ENCODE results near the gene BST1.

Gene BST1

DNA sequence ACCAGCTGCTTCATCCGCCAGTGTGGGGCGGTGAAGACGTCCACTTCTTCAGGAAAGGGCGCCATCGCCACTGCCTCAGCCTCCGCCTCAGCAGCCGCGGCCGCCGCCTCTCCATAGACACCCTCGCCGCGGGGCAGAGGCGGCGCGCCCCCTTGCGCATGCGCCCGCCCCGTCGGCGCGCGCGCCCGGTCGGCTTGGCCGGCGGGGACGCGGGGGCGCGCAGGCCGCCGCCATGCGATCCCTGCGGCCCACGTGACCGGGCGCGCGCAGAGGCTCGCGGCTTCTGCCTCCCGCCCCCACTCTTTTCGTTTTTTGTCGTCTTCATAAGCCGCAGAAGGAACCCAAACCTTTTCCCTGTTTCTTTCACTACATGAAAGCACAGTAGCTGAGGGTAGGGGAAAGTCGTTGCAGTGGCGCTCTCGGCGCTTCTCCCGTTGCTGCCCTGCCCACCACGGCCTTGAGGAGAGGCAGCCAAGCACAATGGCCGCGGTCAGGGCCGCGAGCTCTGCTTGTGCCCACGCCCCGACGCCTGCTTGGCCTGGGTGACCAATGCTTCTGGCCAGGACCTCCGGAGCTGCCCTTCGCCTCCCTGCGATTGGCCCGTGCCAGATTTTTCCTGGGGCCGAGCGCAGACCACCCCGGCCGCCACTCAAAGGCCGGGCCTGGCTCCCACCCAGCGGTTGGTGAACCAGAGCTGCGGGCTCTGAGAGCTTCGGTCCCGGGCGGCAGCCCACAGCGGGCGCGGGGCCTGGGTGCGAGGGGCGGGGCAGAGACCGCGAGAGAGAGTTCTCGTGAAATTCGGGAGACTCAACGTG is 47.4 kb upstream of the BST1 start, which contains the start of gene FBXL5:
TSS of gene FBXL5 (minus strand) at position 135 of the 815 bp plus-strand sequence. CDS start at position 65, 70 bp downstream.
- TF ChIP-seq FOXP2 (optimal IDR thresholded peaks at IDR 0.05; ENCODE audit: borderline replicate concordance, extremely low read depth, extremely low read length, insufficient read depth), result peak; percentile 78
- peak; percentile 80 for TF ChIP-seq POLR2AphosphoS5 (IDR thresholded peaks at IDR 0.05; ENCODE audit: low read depth, low read length)
- TF ChIP-seq, protein P1, sequence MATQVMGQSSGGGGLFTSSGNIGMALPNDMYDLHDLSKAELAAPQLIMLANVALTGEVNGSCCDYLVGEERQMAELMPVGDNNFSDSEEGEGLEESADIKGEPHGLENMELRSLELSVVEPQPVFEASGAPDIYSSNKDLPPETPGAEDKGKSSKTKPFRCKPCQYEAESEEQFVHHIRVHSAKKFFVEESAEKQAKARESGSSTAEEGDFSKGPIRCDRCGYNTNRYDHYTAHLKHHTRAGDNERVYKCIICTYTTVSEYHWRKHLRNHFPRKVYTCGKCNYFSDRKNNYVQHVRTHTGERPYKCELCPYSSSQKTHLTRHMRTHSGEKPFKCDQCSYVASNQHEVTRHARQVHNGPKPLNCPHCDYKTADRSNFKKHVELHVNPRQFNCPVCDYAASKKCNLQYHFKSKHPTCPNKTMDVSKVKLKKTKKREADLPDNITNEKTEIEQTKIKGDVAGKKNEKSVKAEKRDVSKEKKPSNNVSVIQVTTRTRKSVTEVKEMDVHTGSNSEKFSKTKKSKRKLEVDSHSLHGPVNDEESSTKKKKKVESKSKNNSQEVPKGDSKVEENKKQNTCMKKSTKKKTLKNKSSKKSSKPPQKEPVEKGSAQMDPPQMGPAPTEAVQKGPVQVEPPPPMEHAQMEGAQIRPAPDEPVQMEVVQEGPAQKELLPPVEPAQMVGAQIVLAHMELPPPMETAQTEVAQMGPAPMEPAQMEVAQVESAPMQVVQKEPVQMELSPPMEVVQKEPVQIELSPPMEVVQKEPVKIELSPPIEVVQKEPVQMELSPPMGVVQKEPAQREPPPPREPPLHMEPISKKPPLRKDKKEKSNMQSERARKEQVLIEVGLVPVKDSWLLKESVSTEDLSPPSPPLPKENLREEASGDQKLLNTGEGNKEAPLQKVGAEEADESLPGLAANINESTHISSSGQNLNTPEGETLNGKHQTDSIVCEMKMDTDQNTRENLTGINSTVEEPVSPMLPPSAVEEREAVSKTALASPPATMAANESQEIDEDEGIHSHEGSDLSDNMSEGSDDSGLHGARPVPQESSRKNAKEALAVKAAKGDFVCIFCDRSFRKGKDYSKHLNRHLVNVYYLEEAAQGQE (IDR thresholded peaks at IDR 0.05; ENCODE audit: insufficient read depth in 1 of 2, low read depth in 2 of 2, low read length in 2 of 2), result 0 out of 4 replicates have a peak, but pooled peaks of 1 of the 2 experiments have one; percentile 24
- TF ChIP-seq TAF1 (IDR thresholded peaks at IDR 0.05; ENCODE audit: borderline replicate concordance, insufficient read depth, low read length), result peak; percentile 71; the same call in 1 of the 2 replicates
- TF ChIP-seq SIN3A (IDR thresholded peaks at IDR 0.05; ENCODE audit: borderline replicate concordance, insufficient read depth, low read length), result no peak

DNA sequence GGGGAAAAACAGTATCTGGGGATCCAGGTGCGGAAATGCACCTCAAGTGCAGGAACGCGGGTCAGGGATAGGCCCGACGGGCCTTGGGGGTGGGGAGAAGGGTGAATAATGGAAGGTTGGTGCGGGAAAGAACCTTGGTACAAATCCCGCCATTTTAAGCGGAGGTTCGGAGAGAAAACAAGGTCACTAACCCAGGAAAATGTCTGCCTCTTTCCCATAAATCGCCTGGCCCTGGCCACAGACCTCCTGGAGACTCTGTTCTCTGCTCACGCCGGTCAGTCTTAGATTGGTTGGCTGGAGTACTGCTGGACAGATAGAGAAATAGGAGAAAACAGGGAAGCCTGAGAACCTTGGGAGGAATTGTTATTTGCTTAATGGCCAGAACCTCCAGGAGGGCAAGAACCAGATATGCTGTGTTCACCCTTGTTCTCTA is 46.8 kb upstream of the BST1 start:
- TF ChIP-seq, protein P1 (IDR thresholded peaks at IDR 0.05; ENCODE audit: insufficient read depth in 1 of 2, low read depth in 2 of 2, low read length in 2 of 2), result no peak
- TF ChIP-seq FOXP2 (optimal IDR thresholded peaks at IDR 0.05; ENCODE audit: borderline replicate concordance, extremely low read depth, extremely low read length, insufficient read depth) (no peak), POLR2AphosphoS5 (IDR thresholded peaks at IDR 0.05; ENCODE audit: low read depth, low read length) (no peak), TAF1 (IDR thresholded peaks at IDR 0.05; ENCODE audit: borderline replicate concordance, insufficient read depth, low read length) (no peak), SIN3A (IDR thresholded peaks at IDR 0.05; ENCODE audit: borderline replicate concordance, insufficient read depth, low read length) (no peak)

DNA sequence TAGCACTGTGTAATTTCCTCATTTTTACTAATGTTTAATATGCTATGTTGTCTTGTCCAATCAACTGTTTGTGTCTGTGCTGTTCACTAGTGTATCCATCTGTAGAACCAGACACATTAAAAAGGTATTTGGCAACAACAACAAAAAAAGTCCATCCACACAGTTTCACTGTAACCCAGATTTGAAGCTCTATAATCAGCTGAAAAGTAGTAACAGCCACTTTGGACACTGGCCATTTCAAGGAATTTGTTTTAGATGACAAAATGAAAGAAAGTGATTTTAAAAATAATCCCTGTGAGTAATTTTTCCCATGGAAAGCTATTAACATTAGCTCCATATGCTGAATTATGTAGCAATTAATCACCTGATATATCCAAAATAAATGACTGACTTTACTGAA is 45.5 kb upstream of the BST1 start:
- TF ChIP-seq TAF1 (IDR thresholded peaks at IDR 0.05; ENCODE audit: borderline replicate concordance, insufficient read depth, low read length), result no peak
- TF ChIP-seq FOXP2 (optimal IDR thresholded peaks at IDR 0.05; ENCODE audit: borderline replicate concordance, extremely low read depth, extremely low read length, insufficient read depth), result no peak
- TF ChIP-seq SIN3A (IDR thresholded peaks at IDR 0.05; ENCODE audit: borderline replicate concordance, insufficient read depth, low read length), result no peak
- no peak for TF ChIP-seq POLR2AphosphoS5 (IDR thresholded peaks at IDR 0.05; ENCODE audit: low read depth, low read length)
- TF ChIP-seq, protein P1 (IDR thresholded peaks at IDR 0.05; ENCODE audit: insufficient read depth in 1 of 2, low read depth in 2 of 2, low read length in 2 of 2), result no peak

DNA sequence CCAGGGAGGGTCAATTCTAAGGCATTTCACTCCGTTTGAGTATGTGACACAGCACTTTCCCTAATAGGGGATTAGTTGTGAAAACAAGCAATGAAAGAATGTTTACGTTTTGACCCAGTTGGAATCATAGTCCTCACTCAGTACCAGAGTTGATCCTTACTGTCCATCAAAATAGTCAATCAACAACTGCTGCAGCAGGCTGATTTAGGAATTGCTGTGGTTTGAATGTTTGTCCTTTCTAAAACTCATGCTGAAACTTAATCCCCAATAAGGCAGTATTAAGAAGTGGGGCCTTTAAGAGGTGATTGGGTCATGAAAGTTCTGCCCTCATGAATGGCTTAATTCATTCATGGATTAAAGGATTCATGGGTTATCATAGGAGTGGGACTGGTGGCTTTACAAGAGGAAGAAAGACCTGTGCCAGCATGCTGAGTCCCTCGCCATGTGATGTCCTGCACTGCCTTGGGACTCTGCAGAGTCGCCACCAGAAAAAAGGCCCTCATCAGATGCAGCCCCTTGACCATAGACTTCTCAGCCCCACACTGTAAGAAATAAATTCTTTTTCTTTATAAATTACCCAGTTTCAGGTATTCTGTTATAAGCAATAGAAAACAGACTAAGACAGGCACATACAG is 44.6 kb upstream of the BST1 start:
- TF ChIP-seq, protein P1 (IDR thresholded peaks at IDR 0.05; ENCODE audit: insufficient read depth in 1 of 2, low read depth in 2 of 2, low read length in 2 of 2), result no peak
- TF ChIP-seq TAF1 (IDR thresholded peaks at IDR 0.05; ENCODE audit: borderline replicate concordance, insufficient read depth, low read length) (no peak), FOXP2 (optimal IDR thresholded peaks at IDR 0.05; ENCODE audit: borderline replicate concordance, extremely low read depth, extremely low read length, insufficient read depth) (no peak), SIN3A (IDR thresholded peaks at IDR 0.05; ENCODE audit: borderline replicate concordance, insufficient read depth, low read length) (no peak), POLR2AphosphoS5 (IDR thresholded peaks at IDR 0.05; ENCODE audit: low read depth, low read length) (no peak)

All from PFSK-1 (cell line).